Stimulated activated CD4-positive, alpha-beta T cell treated with anti-CD3 and anti-CD28 coated beads, Interleukin-4, amount 100 ng/mL, for 1 hour (primary cell): ENCODE measurements around the gene DDX21.
"Not testable (repeated sequence)": the region's sequence is repeated elsewhere in the genome, so short reads cannot be mapped to it uniquely, and the experiment has no call there.

Experiments used
- DNase-seq: peaks from one replicate; pipeline ENCODE4 v3.0.0-alpha.2; 2020

Gene DDX21

GRCh38 chr10:68955832-68956532 lies at the start of gene DDX21:
DDX21 (plus strand) TSS chr10:68956170; CDS start chr10:68956226, 56 bp downstream.
- peak; percentile 85 for DNase-seq

GRCh38 chr10:68924593-68924992 lies 31.4 kb upstream of the DDX21 start:
- no peak for DNase-seq

GRCh38 chr10:68925489-68925888 lies 30.5 kb upstream of the DDX21 start:
- no peak for DNase-seq

DNA sequence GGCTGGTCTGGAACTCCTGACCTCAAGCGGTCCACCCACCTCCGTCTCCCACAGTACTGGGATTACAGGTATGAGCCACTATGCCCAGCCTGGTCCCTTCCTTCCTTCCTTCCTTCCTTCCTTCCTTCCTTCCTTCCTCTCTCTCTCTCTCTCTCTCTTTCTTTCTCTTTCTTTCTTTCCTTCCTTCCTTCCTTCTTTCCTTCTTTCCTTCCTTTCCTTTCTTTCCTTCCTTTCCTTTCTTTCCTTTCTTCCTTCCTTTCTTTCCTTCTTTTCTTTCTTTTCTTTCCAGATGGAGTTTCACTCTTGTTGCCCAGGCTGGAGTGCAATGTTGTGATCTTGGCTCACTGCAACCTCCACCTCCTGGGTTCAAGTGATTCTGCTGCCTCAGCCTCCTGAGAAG lies 26.8 kb upstream of the DDX21 start:
- DNase-seq, result not testable (repeated sequence)

DNA sequence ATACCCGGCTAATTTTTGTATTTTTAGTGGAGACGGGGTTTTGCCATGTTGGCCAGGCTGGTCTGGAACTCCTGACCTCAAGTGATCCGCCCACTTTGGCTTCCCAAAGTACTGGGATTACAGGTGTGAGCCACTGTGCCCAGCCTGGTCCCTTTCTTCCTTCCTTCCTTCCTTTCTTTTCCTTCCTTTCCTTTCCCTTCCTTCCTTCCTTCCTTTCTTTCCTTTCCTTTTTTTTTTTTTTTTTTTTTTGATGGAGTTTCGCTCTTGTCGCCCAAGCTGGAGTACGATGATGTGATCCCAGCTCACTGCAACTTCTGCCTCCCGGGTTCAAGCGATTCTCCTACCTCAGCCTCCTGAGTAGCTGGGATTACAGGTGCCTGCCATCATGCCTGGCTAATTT lies 26.1 kb upstream of the DDX21 start:
- not testable (repeated sequence) for DNase-seq

DNA sequence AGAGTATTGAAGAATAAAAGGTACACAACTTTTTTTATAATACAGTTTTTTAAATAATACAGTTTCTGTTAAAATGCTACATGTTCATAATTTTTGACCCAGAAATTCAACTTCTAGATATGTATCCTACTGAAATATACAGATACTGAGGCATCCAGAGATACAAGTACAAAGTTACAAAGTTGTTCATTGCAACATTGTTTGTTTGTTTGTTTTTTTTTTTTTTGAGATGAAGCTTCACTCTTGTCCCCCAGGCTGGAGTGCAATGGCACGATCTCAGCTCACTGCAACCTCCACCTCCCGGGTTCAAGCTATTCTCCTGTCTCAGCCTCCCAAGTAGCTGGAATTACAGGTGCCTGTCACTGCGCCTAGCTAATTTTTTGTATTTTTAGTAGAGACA lies 23.1 kb upstream of the DDX21 start:
- not testable (repeated sequence) for DNase-seq

DNA sequence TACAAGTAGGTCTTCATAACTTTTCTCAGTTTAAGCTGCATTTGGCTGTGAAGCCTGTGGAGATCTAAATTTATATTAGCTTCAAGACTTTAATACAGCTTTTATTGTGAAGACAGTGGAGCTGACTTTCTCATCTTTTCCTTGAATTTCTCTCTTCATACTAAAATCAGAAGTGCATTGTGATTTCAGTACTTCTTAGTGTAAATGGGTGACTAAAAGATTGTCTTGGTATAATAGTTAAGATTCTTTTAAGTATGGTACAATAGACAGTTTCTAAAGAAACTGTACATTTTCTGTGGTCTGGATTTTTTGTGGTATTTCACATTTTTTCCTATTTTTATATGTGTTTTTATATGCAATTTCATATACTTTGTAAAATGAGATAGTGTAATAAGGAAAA lies 21.0 kb upstream of the DDX21 start:
- DNase-seq, result no peak

DNA sequence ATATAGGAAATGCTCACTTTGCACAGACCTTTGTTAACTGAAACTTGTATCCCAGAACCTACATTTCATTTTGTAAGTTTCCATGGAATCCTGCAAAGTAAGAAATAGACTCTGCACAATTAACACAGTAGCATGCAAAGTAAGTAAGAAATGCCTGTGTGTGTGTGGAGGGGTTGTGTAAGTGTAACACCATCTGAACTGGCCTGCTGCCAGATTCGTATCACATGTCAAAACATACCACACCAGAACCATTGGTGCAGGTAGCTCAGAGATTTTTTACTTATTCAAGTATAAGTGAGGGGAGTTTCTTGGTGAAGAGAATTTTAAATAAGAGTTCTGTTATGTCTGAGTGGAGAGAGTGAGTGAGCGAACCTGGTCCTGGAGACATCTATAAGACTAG lies 17.9 kb upstream of the DDX21 start:
- DNase-seq, result no peak

- DNase-seq, result no peak
Measured at GRCh38 chr10:68938884-68939283, 17.1 kb upstream of the DDX21 start.

- not testable (repeated sequence) for DNase-seq
Measured at GRCh38 chr10:68940917-68941316, 15.1 kb upstream of the DDX21 start.

DNA sequence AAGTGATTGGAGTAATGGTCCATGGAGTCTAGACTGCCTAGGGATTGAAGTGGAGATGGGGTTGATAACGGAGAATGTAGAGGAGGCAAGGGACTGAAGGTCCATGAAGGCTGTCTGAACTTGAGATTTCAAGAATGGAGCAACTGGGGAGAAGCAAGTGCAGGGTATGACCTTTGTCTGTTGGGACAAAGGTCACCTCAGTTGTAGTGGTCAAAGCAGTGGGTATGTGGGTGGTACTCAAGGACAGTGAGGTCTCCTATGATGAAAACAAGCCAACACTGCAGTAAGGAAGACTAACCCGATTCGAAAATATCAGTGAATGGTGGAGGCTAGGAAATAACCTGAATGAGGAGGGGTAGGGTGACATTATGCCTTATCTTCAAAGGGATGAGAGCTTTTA lies 5.4 kb upstream of the DDX21 start:
- no peak for DNase-seq

GRCh38 chr10:68954904-68955303 lies 1.1 kb upstream of the DDX21 start:
- no peak for DNase-seq

GRCh38 chr10:68955355-68955831 lies 577 bp upstream of the DDX21 start:
- DNase-seq, result peak; percentile 16

DNA sequence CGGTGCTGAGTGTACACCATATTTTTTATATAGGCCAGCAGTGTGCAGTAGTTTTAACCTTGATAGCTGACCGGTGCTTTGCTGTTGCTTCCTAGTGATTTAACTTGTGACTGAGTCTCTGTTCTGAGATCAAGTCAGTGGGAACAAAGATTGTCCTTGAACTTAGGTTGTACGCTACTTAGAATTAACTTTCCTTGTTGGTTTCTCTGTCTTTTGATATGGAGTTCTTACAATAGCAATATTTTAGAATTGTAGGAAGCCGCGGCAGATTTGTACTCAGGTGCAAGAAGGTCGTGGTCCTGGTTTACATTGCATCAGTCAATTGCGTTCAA lies 1.3 kb downstream of the DDX21 start:
- DNase-seq, result no peak

- no peak for DNase-seq
Measured at GRCh38 chr10:68957654-68958053, 1.7 kb downstream of the DDX21 start.

GRCh38 chr10:68959695-68960527 lies 3.9 kb downstream of the DDX21 start:
- no peak for DNase-seq

- DNase-seq, result no peak
Measured at GRCh38 chr10:68963151-68963550, 7.2 kb downstream of the DDX21 start.

GRCh38 chr10:68973975-68974374 lies 18.0 kb downstream of the DDX21 start:
- DNase-seq, result no peak

DNA sequence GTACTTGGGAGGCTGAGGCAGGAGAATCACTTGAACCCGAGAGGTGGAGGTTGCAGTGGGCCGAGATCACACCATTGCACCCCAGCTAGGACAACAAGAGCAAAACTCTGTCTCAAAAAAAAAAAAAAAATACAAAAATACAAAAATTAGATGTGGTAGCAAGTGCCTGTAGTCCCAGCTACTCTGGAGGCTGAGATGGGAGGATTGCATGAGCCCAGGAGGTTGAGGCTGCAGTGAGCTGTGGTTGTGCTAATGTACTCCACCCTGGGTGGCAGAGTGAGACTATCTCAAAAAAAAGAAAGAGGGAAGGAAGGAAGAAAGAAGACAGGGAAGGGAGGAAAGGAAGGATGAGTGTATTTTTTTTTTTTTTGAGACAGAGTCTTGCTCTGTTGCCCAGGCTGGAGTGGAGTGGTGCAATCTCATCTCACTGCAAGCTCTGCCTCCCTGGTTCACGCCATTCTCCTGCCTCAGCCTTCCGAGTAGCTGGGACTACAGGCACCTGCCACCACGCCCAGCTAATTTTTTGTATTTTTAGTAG lies 20.0 kb downstream of the DDX21 start:
- DNase-seq, result not testable (repeated sequence)

DNA sequence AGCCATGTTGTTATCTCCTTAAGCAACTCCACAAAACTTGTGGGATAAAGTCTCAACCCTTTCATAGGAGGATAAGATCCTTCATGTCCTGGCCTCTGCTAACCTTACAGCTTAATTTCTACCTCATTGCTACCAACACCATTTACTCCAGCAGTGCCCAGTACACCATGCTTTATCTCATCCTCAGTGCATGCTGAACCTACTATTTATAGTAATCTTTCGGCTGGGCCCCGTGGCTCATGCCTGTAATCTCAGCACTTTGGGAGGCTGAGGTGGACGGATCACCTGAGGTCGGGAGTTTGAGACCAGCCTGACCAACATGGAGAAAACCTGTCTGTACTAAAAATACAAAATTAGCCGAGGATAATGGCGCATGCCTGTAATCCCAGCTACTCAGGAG lies 23.8 kb downstream of the DDX21 start:
- DNase-seq, result not testable (repeated sequence)

GRCh38 chr10:68981074-68981473 lies 25.1 kb downstream of the DDX21 start:
- DNase-seq, result no peak

DNA sequence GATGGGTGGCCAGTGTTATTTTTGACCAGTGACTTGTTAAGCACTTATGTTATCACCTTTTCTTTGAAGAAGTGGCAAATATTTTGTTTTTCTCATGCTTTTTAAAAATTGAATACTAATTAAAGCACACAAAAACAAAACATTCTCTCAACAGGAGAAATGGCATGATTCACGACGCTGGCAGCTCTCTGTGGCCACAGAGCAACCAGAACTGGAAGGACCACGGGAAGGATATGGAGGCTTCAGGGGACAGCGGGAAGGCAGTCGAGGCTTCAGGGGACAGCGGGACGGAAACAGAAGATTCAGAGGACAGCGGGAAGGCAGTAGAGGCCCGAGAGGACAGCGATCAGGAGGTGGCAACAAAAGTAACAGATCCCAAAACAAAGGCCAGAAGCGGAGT lies 26.4 kb downstream of the DDX21 start:
- DNase-seq, result no peak

DNA sequence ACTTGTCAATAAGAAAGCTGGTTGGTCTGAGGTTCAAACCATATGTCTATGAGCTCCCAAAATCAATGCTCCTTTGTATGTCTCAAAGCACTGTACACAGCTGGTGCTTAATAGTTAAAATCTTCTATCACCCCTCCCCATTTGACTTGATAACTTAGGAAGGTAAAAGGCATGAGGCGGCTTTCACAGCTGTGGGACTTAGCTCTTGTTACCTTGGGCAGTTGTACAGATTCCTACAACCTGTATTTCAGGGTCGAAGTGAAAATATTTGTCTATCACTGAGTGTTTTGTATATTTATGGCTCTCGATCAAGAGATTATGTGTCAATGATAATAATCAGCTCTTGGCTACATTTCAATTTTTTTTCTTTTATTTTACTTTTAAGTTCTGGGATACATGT lies 31.6 kb downstream of the DDX21 start:
- DNase-seq, result no peak
